ENCODE measurements around the gene PSMB3. TPM values are rescaled to one million over a fixed set of nuclear protein-coding genes. Genes with fewer than 3 reads are reported as not detected.

The PSMB3 gene
- total RNA-seq, 1 experiment from 2014 or later = 273 TPM

DNA sequence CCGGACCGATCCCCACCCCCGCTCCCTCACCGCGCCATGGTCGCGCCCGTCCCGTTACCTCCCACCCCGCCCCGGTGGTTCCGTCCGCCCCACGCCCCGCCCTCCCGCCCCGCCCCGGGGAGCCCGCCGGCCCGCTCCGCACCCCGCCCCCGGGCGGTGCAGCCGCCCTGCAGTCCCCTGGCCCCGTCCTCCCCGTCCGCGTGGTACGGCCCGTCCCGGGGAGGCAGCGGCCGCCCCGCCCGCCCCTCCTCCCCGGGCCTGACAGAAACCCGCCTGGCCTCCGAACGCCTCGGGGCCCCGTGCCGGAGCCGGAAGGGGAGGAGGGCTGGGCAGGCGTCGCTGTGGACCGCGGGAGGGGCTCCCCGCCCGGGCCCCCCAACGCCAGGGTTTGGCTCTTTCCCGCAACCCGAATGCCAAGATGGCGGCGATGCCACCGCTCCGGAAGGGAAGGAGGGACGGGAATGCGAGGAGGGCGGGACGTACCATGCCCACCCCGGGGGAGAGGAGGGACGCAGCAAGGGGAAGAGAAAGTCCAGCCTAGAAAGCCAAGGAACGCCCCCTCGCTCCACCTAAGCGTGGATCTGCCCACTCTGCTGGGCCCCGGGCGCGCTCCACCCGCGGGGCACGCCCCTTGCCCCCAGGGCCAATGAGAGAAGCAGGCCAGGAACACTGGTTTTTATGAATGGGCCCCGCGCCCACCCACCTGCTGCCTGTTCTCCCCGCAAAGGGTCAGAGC is 47.1 kb downstream of the PSMB3 start, which contains the start of gene PIP4K2B (continued):
- TF ChIP-seq, protein P1, sequence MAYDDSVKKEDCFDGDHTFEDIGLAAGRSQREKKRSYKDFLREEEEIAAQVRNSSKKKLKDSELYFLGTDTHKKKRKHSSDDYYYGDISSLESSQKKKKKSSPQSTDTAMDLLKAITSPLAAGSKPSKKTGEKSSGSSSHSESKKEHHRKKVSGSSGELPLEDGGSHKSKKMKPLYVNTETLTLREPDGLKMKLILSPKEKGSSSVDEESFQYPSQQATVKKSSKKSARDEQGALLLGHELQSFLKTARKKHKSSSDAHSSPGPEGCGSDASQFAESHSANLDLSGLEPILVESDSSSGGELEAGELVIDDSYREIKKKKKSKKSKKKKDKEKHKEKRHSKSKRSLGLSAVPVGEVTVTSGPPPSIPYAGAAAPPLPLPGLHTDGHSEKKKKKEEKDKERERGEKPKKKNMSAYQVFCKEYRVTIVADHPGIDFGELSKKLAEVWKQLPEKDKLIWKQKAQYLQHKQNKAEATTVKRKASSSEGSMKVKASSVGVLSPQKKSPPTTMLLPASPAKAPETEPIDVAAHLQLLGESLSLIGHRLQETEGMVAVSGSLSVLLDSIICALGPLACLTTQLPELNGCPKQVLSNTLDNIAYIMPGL (CRISPR knock-in tag; IDR thresholded peaks at IDR 0.05) = no peak
- TF ChIP-seq, protein P2, sequence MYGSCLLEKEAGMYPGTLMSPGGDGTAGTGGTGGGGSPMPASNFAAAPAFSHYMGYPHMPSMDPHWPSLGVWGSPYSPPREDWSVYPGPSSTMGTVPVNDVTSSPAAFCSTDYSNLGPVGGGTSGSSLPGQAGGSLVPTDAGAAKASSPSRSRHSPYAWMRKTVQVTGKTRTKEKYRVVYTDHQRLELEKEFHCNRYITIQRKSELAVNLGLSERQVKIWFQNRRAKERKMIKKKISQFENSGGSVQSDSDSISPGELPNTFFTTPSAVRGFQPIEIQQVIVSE (CRISPR knock-in tag; IDR thresholded peaks at IDR 0.05; ENCODE audit: borderline replicate concordance) = no peak
- TF ChIP-seq GRHL2 (CRISPR knock-in tag; IDR thresholded peaks at IDR 0.05; ENCODE audit: insufficient replicate concordance, severe bottlenecking) = no peak
- TF ChIP-seq EMX1 (CRISPR knock-in tag; IDR thresholded peaks at IDR 0.05) = peak; percentile 83; the same call in 1 of the 2 replicates
- TF ChIP-seq CBFB (CRISPR knock-in tag; IDR thresholded peaks at IDR 0.05; ENCODE audit: low read depth) = no peak
- peak; percentile 40; the same call in 1 of the 2 replicates for TF ChIP-seq MYBL2 (CRISPR knock-in tag; IDR thresholded peaks at IDR 0.05)
- TF ChIP-seq TEAD1 (CRISPR knock-in tag; IDR thresholded peaks at IDR 0.05) = peak; percentile 91; the same call in 1 of the 2 replicates
- TF ChIP-seq, protein P3, sequence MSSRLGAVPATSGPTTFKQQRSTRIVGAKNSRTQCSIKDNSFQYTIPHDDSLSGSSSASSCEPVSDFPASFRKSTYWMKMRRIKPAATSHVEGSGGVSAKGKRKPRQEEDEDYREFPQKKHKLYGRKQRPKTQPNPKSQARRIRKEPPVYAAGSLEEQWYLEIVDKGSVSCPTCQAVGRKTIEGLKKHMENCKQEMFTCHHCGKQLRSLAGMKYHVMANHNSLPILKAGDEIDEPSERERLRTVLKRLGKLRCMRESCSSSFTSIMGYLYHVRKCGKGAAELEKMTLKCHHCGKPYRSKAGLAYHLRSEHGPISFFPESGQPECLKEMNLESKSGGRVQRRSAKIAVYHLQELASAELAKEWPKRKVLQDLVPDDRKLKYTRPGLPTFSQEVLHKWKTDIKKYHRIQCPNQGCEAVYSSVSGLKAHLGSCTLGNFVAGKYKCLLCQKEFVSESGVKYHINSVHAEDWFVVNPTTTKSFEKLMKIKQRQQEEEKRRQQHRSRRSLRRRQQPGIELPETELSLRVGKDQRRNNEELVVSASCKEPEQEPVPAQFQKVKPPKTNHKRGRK (CRISPR knock-in tag; IDR thresholded peaks at IDR 0.05; ENCODE audit: borderline replicate concordance) = no peak
- TF ChIP-seq, protein P4, sequence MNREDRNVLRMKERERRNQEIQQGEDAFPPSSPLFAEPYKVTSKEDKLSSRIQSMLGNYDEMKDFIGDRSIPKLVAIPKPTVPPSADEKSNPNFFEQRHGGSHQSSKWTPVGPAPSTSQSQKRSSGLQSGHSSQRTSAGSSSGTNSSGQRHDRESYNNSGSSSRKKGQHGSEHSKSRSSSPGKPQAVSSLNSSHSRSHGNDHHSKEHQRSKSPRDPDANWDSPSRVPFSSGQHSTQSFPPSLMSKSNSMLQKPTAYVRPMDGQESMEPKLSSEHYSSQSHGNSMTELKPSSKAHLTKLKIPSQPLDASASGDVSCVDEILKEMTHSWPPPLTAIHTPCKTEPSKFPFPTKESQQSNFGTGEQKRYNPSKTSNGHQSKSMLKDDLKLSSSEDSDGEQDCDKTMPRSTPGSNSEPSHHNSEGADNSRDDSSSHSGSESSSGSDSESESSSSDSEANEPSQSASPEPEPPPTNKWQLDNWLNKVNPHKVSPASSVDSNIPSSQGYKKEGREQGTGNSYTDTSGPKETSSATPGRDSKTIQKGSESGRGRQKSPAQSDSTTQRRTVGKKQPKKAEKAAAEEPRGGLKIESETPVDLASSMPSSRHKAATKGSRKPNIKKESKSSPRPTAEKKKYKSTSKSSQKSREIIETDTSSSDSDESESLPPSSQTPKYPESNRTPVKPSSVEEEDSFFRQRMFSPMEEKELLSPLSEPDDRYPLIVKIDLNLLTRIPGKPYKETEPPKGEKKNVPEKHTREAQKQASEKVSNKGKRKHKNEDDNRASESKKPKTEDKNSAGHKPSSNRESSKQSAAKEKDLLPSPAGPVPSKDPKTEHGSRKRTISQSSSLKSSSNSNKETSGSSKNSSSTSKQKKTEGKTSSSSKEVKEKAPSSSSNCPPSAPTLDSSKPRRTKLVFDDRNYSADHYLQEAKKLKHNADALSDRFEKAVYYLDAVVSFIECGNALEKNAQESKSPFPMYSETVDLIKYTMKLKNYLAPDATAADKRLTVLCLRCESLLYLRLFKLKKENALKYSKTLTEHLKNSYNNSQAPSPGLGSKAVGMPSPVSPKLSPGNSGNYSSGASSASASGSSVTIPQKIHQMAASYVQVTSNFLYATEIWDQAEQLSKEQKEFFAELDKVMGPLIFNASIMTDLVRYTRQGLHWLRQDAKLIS (CRISPR knock-in tag; IDR thresholded peaks at IDR 0.05; ENCODE audit: borderline replicate concordance) = no peak
- TF ChIP-seq, protein P5, sequence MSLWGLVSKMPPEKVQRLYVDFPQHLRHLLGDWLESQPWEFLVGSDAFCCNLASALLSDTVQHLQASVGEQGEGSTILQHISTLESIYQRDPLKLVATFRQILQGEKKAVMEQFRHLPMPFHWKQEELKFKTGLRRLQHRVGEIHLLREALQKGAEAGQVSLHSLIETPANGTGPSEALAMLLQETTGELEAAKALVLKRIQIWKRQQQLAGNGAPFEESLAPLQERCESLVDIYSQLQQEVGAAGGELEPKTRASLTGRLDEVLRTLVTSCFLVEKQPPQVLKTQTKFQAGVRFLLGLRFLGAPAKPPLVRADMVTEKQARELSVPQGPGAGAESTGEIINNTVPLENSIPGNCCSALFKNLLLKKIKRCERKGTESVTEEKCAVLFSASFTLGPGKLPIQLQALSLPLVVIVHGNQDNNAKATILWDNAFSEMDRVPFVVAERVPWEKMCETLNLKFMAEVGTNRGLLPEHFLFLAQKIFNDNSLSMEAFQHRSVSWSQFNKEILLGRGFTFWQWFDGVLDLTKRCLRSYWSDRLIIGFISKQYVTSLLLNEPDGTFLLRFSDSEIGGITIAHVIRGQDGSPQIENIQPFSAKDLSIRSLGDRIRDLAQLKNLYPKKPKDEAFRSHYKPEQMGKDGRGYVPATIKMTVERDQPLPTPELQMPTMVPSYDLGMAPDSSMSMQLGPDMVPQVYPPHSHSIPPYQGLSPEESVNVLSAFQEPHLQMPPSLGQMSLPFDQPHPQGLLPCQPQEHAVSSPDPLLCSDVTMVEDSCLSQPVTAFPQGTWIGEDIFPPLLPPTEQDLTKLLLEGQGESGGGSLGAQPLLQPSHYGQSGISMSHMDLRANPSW (CRISPR knock-in tag; conservative IDR thresholded peaks at IDR 0.05; ENCODE audit: low read depth) = no peak
- no peak for TF ChIP-seq SMAD4 (CRISPR knock-in tag; IDR thresholded peaks at IDR 0.05)
- no peak for TF ChIP-seq RELA (CRISPR knock-in tag; IDR thresholded peaks at IDR 0.05; ENCODE audit: borderline replicate concordance)
- TF ChIP-seq IRF2 (CRISPR knock-in tag; IDR thresholded peaks at IDR 0.05; ENCODE audit: borderline replicate concordance, low read depth) = peak; percentile 41; the same call in 1 of the 2 replicates
- peak; percentile 6; the same call in 1 of the 2 replicates for TF ChIP-seq KAT7 (CRISPR knock-in tag; IDR thresholded peaks at IDR 0.05; ENCODE audit: borderline replicate concordance)
- TF ChIP-seq, protein P6, sequence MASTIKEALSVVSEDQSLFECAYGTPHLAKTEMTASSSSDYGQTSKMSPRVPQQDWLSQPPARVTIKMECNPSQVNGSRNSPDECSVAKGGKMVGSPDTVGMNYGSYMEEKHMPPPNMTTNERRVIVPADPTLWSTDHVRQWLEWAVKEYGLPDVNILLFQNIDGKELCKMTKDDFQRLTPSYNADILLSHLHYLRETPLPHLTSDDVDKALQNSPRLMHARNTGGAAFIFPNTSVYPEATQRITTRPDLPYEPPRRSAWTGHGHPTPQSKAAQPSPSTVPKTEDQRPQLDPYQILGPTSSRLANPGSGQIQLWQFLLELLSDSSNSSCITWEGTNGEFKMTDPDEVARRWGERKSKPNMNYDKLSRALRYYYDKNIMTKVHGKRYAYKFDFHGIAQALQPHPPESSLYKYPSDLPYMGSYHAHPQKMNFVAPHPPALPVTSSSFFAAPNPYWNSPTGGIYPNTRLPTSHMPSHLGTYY (CRISPR knock-in tag; IDR thresholded peaks at IDR 0.05) = peak; percentile 69; the same call in 1 of the 2 replicates
- TF ChIP-seq, protein P7, sequence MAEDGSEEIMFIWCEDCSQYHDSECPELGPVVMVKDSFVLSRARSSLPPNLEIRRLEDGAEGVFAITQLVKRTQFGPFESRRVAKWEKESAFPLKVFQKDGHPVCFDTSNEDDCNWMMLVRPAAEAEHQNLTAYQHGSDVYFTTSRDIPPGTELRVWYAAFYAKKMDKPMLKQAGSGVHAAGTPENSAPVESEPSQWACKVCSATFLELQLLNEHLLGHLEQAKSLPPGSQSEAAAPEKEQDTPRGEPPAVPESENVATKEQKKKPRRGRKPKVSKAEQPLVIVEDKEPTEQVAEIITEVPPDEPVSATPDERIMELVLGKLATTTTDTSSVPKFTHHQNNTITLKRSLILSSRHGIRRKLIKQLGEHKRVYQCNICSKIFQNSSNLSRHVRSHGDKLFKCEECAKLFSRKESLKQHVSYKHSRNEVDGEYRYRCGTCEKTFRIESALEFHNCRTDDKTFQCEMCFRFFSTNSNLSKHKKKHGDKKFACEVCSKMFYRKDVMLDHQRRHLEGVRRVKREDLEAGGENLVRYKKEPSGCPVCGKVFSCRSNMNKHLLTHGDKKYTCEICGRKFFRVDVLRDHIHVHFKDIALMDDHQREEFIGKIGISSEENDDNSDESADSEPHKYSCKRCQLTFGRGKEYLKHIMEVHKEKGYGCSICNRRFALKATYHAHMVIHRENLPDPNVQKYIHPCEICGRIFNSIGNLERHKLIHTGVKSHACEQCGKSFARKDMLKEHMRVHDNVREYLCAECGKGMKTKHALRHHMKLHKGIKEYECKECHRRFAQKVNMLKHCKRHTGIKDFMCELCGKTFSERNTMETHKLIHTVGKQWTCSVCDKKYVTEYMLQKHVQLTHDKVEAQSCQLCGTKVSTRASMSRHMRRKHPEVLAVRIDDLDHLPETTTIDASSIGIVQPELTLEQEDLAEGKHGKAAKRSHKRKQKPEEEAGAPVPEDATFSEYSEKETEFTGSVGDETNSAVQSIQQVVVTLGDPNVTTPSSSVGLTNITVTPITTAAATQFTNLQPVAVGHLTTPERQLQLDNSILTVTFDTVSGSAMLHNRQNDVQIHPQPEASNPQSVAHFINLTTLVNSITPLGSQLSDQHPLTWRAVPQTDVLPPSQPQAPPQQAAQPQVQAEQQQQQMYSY (CRISPR knock-in tag; IDR thresholded peaks at IDR 0.05) = peak; percentile 90
- TF ChIP-seq, protein P8, sequence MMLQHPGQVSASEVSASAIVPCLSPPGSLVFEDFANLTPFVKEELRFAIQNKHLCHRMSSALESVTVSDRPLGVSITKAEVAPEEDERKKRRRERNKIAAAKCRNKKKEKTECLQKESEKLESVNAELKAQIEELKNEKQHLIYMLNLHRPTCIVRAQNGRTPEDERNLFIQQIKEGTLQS (CRISPR knock-in tag; conservative IDR thresholded peaks at IDR 0.05) = no peak
- TF ChIP-seq, protein P9, sequence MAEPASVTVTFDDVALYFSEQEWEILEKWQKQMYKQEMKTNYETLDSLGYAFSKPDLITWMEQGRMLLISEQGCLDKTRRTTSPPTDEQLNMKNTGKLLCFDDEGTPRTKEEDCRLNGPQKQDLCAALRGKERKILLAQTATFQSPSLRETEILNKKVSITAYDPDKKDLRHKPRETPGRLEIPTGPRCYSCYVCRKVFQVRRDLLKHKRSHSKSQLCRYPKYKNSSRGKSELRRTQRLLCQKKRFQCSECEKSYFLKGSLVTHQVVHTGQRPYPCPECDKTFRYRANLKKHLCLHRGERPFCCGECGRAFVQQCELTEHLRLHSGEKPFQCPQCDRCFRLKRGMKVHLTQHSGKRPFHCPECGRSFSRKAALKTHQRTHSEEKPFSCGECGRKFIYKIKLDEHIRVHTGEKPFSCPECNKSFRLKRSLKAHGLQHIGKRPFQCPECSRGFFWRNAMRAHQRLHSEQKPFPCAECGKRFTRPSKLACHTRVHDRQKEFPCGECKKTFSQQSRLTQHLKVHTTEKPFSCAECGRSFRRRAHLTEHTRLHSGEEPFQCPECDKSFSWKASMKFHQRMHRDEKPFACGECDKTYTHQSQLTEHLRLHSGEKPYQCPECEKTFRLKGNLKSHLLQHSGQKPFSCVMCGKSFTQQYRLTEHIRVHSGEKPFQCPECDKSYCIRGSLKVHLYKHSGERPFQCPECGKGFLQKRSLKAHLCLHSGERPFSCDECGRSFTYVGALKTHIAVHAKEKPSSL (CRISPR knock-in tag; conservative IDR thresholded peaks at IDR 0.05) = no peak

Measured in WTC11 (cell line).